HG03469 (cell line): ENCODE results near the gene NOL9.
"Not testable (repeated sequence)": the region's sequence is repeated elsewhere in the genome, so short reads cannot be mapped to it uniquely, and the experiment has no call there.

ENCODE experiments used
- ATAC-seq: cut with Tn5 transposase; IDR thresholded peaks from one replicate; pipeline ENCODE4 v1.9.1; 2021; ENCODE audit warnings: mild to moderate bottlenecking, moderate library complexity, moderate number of reproducible peaks; ENCODE audit not compliant: unreplicated experiment

The NOL9 gene

DNA sequence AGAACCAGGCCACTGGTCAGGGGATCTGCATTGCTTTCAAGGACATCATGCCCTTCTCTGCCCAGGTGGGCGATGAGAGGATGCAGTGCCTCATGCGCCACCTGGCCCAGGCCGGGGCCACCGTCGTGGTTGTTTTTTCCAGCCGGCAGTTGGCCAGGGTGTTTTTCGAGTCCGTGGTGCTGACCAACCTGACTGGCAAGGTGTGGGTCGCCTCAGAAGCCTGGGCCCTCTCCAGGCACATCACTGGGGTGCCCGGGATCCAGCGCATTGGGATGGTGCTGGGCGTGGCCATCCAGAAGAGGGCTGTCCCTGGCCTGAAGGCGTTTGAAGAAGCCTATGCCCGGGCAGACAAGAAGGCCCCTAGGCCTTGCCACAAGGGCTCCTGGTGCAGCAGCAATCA, 20.5 kb upstream of the NOL9 start:
- no peak for ATAC-seq

DNA sequence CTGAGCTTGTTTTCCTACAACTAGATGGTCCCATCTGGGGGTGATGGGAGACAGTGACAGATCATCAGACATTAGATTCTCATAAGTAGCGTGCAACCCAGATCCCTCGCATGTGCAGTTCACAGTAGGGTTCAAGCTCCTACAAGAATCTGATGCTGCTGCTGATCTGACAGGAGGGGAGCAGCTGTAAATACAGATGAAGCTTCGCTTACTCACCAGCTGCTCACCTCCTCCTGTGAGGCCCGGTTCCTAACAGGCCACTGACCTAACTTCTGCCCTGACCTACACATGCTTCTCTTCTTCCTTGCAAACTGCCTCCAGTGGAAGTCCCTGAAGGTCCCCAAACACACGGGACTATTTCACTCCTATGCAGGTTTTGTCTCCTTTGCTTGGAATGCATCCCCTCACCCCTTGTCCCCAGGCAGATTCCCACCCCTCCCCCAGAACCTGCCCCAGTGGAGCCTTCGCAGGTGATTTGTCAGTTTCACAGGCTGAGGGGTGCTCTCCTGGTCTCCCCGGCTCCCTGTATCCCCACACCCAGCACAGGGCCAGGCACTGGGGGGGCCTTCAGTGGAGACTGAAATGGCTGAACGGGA, 19.8 kb upstream of the NOL9 start:
- no peak for ATAC-seq

DNA sequence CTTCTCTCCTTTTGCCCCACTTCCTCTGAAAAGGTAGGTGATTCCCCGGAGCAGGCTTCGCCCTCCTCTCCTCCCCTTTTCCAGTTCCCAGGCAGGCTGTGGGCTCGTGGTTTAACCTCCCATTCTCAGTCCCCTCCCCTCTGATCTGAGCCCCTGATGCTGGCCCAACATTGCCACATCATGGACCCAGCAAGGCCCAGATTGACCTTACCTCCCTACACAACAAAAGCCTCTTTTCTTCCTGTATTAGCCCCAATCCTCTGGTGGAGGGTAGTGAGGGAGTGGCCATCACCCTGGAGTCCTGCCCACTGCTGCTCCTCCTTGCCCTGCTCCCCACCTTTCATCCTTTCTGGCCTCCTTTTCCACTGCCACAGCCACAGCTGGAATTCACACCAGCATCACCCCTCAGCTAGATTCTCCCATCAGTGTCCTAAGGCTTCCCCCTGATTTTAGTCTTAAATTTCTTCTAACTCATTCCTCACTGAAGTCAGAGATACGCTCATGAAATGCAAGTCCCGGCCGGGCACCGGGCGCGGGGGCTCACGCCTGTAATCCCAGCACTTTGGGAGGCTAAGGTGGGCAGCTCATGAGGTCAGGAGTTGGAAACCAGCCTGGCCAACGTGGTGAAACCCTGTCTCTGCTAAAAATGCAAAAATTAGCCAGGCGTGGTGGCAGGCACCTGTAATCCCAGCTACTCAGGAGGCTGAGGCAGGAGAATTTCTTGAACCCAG, 18.5 kb upstream of the NOL9 start:
- no peak for ATAC-seq

DNA sequence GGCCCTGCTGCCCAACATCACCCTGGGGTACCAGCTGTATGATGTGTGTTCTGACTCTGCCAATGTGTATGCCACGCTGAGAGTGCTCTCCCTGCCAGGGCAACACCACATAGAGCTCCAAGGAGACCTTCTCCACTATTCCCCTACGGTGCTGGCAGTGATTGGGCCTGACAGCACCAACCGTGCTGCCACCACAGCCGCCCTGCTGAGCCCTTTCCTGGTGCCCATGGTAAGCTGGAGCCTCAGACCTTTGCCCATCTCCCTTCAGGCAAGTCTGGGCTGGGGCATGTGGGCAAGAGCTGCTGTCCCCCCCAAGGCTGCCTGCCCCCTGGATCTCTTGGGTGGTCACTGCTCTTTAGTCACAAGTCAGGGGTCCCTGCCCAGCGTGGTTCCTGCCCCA, 16.7 kb upstream of the NOL9 start:
- no peak for ATAC-seq

DNA sequence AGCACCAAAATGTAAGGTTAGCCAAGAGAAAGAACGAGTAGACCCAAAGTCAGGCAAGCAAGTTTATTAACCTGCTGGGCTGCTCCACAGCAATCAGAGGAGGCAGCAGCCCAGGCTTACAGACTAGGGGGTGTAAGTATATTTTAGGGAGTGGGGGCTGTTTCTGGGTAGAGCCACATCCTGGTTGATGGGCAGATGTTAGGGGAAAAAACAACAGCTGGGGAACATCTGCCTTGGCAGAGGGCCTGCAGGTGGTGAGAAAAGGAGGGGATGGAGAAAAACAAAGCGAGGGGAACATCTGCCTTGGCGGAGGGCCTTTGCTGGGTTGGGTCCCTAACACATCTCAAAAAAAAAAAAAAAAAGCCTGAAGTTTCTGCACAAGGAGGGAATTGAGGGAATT, 15.8 kb upstream of the NOL9 start:
- no peak for ATAC-seq

DNA sequence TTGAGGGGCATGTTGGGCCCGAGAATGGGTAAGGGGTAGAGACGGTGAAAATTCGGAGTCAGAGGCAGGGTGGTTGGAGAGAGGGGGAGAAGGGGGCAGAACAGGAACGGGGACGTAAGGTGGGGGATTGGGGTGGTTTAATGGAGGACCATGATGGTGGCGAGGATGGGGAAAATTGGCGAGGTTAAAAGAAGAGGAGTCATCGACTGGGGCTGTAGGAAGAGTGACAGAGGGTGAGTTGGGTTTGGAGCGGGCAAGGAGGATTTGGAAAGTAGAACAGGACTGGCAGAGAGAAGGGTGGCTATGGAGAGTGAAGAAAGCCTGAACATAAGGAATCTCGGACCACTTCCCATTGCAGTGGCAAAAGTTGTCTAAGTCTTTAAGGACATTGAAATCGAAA, 14.7 kb upstream of the NOL9 start:
- no peak for ATAC-seq

DNA sequence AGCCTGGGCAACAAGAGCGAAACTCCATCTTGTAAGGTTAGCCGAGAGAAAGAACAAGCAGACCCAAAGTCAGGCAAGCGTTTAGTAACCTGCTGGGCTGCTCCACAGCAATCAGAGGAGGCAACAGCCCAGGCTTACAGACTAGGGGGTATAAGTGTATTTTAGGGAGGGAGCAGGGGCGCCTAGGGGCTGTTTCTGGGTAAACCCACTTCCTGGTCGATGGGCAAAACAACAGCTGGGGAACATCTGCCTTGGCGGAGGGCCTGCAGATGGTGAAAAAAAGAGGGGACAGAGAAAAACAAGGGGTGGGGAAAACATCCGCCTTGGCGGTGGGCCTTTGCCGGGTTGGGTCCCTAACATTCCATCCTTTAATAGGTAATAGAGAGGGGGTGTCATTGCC, 6.0 kb upstream of the NOL9 start:
- no peak for ATAC-seq

DNA sequence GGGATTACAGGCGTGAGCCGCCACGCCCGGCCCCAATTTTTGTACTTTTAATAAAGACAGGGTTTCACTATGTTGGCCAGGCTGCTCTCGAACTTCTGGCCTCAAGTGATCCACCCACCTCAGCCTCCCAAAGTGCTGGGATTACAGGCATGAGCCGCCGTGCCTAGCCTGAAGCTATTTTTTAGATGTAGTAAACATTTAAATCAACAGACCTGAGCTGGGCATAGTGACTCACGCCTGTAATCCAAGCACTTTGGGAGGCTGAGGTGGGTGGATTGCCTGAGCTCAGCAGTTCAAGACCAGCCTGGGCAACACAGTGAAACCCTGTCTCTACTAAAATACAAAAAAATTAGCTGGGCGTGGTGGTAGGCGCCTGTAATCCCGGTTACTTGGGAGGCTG, 4.8 kb upstream of the NOL9 start:
- not testable (repeated sequence) for ATAC-seq

DNA sequence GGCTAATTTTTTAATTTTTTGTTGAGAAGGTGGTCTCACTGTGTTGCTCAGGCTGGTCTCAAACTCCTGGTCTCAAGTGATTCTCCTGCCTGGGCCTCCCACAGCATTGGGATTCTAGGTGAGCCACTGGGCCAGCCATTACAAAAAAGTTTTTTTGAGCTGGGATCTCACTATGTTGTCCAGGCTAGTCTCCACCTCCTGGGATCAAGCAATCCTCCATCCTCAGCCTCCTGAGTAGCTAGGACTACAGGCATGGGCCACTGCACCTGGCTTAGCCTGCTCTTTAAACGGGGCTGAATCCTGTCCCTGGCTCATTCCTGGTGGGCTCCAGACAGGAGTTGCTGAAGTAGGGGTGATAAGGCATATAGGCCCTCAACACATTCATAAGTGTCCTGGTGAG, 3.3 kb upstream of the NOL9 start:
- ATAC-seq, result no peak

DNA sequence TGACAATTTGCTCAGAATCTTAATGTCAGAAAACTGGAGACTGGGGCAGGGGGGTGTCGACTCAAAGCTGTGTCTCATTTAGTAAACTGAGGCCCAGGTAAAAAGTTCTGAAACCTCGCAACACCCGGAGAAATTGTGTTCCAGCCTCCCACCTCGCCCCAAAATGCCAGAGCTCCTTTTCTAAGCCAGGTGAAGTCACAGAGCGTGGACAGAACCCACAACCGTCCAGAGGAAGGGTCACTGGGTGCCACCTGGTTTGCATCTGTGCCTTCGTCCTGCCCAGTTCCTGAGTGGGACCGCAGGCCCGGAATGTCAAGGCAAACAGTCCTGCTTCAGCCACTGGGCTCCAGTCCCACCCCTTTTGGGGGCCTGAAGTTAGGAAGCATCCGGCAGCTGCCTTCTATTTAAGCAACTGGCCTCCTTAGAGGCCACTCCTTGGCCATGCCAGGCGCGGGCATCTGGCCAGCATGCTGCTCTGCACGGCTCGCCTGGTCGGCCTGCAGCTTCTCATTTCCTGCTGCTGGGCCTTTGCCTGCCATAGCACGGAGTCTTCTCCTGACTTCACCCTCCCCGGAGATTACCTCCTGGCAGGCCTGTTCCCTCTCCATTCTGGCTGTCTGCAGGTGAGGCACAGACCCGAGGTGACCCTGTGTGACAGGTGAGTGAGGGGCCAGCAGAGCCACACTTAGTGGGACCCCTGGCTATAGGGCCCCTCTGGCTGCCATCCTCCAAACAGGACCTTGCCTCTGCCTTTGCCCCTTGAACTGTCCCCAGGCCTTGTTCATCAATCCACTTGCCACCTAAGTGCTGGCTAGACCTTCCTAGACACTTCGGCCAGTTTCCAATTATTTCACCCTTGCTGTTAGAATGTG, 830 bp upstream of the NOL9 start, which contains the start of gene TAS1R1:
Gene TAS1R1 (plus strand): TSS at position 401 of the 872 bp plus-strand sequence. CDS start 67 bp downstream, at position 468.
- no peak for ATAC-seq

DNA sequence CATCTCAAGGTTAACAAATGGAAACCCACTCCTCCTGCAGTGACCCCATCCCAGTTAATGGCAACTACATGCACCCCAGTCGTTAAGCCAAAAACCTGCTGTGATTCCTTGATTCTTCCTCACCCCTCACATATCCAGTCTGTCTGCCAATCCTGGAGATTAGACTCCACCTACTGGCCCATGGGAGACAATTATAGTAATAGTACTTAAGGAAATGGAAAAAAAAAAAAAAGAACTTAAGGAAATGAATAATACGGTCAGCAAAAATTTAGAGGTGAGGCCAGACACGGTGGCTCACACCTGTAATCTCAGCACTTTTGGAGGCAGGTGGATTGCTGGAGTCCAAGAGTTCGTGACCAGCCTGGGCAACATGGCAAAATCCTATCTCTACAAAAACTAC, 7.0 kb downstream of the NOL9 start:
- ATAC-seq, result no peak

DNA sequence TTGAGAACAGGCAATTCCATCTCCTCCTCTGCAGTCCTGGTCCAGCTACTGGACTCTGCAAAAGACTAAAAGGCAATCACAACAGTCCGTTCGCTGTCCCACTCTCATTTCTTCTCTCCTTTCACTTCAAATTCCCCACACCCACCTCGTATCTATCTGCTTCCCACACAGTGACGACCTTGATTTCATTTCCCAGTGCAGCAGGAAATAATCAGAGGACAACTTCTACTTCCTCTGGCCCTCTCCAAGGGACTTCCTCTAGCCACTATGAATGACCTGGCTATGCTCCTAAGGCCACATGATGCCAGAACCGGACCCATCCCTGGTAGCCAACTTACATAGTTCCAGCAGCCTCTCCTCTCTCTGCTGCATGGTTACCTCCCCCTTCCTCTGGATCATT, 8.0 kb downstream of the NOL9 start:
- no peak for ATAC-seq

DNA sequence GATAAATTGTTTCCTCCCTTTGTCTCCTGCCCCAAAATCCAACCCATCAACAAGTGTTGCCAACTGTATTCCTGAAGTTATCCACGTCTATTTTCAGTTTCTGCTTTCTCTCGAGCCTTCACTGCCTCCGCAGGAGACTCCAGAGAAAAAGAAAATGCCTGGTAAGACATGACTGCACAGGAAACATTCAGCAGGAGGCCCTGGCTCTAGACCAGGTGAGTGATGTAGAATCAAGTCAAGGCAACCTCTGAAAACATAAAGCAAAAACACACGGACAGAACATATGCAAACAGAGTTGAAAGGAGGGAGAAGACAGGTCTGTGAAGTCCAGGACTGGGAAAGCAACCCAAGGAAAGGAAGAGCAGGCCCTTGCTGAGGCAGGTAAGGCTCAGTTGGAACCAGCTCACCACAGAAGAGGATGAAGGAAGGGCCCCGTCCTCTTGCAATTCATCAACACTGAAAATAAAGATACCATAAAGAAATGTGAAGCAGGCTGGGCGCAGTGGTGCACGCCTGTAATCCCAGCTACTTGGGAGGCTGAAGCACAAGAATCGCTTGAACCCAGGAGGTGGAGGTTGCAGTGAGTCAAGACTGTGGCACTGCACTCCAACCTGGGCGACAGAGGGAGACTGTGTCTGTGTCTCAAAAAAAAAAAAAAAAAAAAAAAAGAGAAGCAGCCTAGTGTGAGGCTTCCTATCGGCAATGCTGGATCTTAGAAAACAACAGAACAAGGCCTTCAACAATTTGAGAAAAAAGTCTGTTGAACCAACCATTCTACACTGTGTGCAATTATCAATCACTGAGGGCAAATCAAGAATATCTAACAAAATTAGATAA, 8.8 kb downstream of the NOL9 start:
- no peak for ATAC-seq

DNA sequence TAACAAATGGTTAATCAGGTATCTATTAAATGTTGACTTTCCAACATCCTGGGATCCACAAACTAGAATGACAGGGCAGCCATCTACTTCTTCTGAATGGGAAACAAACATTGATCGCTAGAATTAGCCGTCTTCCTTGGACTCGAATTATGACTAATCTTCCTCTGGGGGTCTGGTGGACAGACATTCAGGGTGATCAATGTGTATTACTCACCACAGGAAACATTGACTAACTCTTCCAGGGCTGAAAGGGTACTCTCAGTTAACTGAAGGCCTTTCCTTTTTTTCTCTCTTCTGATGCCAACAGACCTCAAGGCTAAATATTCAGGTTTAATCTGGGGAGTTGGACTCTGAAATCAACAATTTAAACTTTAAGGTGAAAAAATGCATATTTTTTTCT, 9.5 kb downstream of the NOL9 start:
- ATAC-seq, result no peak

DNA sequence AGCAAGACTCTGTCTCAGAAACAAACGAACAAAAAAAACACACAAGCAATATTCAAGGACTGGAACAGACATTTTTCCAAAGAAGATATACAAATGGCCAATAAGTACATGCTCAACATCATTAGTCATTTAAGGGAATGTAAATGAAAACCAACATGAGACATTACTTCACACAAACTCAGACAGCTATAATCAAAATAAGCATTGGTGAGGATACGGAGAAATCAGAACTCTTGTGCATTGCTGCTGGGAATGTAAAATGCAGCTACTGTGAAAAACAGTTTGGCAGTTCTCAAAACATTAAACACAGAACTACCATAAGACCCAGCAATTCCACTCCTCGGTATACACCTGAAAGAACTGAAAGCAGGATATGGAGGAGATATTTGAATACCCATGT, 15.4 kb downstream of the NOL9 start:
- ATAC-seq, result no peak

DNA sequence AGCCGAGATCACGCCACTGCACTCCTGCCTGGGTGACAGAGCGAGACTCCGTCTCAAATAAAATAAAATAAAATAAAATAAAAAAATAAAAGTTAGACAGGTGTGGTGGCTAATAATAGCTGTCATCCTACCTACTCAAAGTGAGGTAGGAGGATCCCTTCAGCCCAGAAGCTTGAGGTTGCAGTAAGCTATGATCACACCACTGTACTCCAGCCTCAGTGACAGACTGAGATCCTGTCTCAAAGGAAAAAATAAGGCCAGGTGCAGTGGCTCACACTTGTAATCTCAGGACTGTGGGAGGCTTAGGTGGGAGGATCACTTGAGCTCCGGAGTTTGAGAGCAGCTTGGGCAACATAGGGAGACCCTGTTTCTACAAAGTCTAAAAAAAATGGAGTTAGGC, 18.0 kb downstream of the NOL9 start:
- no peak for ATAC-seq

DNA sequence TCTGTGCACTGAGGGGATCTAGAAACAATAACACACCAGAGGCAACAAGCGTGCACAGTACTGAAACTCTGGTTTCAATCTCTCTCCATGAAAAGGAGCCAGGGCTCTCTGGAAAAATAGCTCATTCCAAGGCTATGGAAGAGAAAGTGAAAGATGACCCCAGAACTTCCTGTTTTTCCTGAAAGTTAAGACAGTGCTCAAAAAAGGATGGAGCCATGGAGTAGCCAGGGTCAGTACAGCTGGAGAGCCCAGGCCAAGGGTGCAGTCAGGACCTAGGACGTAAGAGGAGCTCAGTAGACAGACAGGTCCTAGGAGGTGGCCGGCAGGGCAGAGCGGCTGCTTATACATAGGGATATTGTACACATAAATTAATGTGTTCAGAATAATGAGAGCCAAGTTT, 19.1 kb downstream of the NOL9 start:
- no peak for ATAC-seq

DNA sequence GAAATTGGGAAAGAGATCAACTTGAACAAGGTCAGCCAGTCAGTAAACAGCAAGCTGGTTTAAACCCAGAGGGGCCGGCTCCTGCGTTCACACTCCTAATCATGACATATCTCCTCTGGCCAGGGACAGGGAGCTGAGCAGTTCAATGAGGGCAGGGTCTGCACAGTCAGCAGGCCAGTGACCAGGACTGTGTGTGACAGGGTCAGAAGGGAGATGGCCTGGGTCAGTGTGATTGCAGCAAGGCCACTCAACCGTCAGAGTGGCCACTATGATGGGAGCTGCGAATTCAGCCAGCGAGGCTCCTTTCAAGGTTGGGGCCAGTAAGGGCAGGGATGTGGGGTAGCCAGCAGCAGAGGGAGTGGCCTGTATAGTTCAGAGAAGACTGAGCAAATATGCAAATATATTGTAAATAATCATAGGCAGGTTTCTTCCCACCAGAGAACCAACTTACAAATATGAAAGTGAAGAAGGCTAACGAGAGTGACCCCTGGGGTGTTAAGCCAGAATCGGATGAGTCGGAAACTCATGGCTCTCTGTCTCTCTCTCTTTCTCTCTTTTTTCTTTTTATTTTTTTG, 20.0 kb downstream of the NOL9 start:
- no peak for ATAC-seq

DNA sequence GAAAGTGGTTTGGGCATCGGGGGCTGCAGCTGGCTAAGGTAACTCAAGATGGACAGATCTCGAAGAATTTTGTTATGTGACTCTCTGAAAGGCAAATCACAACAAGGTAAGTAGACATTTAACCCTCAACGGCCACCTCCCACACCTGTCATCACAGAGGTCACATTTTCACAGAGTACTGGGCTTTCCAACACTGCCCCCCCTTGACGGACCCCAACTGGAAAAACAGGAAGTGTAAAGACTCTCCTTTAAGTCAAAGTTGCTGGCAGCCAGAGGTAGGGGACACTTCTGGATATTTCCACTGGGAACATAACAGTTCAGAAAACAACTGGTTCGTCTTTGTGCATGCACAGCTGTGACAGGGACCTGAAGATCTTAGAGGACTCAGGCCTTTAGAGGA, 22.3 kb downstream of the NOL9 start:
- no peak for ATAC-seq

DNA sequence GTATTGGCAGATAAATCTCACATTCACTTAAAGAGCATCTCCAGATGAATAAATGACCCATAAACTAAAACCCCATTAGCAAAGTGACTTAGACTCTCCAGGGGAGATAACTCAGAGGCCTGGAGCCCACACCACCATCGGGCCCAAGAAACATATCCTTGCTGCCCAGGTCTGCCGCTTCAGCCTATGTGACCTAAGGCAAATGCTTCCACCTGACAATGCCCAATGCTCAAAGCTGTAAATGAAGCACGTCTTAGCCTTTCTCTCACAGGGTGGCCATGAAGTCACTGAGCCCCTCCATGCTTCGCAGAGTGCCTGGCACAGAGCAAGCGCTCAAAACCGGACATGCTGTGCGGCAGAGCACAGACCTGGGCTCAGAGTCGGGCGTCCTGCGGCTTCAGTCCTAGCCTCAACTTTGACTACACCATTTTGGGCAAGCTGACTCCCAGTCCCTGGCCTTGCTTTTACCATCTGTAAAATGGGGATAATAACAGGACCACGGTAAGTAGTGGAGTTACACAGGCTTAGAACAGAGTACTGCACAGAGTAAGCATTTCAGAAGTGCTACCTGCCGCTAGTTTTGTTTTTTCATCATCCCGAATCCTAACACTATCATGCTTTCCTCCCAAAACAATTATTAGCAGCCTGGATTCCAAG, 23.7 kb downstream of the NOL9 start:
- no peak for ATAC-seq
